T-helper 22 cell (primary cell): Measurements from ENCODE around the gene A1BG.
"Not testable (repeated sequence)": the region's sequence is repeated elsewhere in the genome, so short reads cannot be mapped to it uniquely, and the experiment has no call there.

Experiments used
- DNase-seq: peaks from one replicate; pipeline ENCODE4 v3.0.0-alpha.2; 2020; ENCODE audit warnings: low read depth

The A1BG gene

DNA sequence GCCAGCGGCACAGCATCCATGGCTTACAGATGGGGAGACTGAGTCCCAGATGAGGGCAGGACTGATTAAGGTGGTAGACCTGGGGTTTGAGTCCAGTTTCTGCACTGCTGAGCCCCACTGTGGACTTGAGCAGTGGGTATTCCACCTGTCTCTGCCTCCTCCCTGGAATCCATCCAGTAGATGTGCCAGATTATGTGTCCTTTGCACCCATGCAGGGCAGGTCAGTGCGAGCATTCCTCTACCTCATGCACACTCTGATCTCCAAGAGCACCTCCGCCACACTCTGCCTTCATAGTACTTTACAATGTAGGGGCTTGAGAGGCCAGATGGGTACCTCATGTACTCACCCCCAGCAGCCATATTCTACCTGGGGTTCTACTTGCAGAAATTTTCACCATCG lies 16.5 kb downstream of the A1BG start:
- DNase-seq: no peak

- DNase-seq: no peak
Observed at GRCh38 chr19:58336216-58336615, 17.1 kb downstream of the A1BG start.

DNA sequence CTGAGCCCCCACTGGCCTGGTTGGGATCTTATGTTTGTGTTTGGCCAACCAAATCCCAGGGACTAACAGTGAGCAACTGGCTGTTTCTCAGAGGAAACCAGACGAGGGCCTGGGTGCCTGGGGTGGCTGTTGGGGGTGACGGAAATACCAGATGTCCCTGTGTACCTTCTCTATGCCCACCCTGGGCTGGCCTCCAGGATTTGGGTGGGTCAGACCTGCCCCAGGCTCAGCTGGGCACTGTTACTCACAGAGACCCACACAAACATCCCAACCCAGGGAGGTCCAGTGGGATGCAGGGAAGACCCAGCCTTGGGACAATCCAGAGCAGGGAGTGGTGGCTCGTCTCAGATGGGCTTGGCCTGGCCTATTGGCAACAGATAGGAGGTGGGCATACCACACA lies 17.7 kb downstream of the A1BG start:
- no peak for DNase-seq

GRCh38 chr19:58334691-58335249 lies 18.5 kb downstream of the A1BG start:
- no peak for DNase-seq

DNA sequence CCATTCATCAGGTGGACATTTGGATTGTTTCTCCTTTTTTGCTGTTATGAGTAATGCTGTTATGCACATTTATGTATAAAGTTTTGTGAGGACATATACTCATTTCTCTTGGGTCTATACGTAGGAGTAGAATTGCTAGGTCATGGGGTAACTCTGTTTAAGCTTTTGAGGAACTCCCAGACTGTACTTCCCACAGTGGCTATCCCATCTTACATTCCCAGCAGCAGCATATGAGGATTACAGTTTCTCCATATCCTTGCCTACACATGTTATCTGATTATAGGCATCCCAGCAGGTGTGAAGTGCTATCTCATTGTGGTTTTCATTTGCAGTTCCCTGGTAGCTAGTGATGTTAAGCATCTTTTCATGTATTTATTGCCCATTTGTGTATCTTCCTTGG lies 20.6 kb downstream of the A1BG start:
- DNase-seq: no peak

DNA sequence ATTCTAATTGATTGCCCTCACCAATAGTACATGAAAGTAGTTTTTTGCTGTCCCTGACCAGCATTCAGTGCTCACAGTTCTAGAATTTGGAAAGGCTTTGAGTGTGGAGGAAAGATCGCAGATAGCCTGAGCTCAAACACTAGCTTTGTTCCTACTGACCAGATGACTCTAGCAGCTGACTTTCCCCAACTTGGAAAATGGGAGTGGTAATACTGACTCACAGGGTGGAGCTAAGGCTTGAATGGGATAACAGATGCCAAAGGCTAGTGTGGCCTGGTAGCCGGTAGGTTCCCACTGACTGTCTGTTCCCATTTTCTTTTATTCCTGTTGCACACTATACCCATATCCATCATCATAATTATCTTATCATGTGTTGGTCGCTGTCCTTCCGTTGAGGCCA lies 22.8 kb downstream of the A1BG start:
- no peak for DNase-seq

GRCh38 chr19:58328999-58329398 lies 24.3 kb downstream of the A1BG start:
- no peak for DNase-seq

GRCh38 chr19:58326914-58327726 lies 26.2 kb downstream of the A1BG start, which contains the start of gene ZSCAN22:
ZSCAN22 (plus strand) TSS chr19:58326994; CDS start chr19:58334803, 7,809 bp downstream.
- peak; percentile 81 for DNase-seq

DNA sequence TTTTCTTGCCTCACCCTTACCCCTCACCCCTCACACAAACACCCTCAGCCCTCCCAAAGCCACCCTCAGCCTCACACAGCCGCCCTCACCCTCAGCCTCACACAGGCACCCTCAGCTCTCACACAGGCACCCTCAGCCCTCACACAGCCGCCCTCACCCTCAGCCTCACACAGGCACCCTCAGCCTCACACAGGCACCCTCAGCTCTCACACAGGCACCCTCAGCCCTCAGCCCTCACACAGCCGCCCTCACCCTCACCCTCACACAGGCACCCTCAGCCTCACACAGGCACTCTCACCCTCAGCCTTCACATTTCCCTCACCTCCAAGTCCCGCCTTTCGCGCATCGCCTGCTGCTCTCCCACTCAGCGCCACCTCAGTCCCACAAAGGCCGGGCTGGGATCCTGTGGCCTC lies 26.8 kb downstream of the A1BG start:
- DNase-seq: no peak

DNA sequence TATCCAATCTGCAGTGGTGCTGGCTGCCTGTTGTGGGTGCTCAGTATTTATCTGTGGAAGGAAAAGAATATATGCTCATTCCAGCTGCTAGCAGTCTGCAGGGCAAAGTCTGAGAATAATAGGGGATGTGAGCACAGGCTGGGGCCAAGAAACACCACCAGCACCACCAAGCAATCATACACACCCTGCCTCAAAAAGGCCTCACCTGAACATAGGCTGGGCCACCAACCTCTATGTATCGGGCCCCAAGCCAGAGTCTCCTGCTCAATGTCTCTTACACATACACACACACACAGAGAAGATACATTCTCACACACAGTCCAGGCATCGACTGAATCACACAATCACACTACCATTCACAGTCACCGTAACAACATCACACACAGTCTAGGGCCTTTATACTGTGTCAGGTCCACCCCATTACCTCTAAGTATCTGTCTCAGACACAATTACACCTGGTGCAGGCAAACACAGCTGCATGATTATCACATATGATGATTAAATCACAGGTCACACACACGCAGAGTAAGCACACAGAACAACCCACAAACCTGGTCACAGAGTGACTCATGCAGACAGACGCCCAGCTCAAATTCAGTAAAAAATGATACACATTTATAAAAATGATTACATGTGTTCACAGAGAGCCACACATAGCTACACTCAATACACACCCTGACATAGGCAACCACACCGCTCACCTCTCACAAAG lies 27.8 kb downstream of the A1BG start:
- no peak for DNase-seq

DNA sequence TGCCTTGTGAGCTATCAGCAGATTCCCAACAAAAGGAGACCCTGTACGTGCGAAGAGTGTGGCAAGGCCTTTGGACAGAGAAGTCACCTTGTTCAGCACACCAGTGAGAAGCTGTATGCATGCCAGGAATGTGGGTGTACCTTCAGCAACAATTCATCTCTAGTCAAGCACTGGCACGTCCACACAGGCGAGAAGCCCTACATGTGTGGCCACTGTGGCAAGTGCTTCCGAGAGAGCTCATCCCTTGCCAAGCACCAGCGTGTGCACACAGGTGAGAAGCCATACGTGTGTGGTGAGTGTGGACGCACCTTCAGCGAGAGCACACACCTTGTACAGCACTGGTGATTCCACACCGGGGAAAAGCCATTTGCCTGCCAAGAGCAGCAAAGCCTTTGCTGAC lies 34.1 kb downstream of the A1BG start:
- no peak for DNase-seq

DNA sequence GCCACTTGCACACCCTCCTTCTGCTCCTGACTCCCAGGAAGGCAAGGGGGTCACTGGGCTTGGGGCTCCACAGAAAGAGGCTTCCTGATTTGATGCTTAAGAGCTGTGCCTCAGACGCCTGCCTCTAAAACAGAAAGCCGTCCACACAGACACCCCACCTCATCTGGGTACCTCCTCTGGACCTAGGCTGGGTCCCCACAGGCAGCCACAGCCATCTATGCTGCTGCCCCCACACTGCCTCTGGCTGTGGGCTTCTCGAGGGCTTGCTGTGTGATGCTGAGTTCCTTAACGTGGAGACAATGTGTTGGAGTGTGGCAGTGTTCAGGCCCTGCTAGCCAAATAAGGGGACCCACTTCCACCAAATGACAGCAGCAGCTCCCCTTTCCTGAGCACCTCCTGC lies 35.0 kb downstream of the A1BG start:
- no peak for DNase-seq

DNA sequence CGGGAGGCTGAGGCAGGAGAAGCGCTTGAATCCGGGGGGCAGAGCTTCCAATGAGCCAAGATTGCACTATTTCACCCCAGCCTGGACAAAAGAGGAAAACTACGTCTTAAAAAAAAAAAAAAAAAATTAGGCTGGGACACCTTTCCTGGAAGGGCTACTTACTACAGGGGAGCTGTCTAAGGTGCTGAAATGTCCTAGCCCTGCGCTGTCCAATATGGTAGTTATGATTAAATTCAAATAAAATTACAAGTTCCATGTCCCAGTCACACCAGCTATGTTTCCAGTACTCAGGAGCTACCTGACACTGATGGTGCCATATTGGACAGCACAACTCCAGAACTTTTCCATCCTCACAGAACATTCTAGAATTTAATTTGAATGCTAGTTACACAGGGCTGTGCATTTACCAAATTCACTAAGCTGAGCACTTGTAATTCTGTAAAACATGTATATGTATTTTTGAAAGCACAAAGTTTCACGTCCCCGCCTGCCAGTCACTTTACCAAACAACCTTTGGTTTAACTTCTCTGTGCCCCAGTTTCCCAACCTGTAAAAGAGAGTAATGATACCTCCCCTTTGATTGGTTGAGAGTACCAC lies 35.7 kb downstream of the A1BG start:
- no peak for DNase-seq

GRCh38 chr19:58315580-58315979 lies 37.7 kb downstream of the A1BG start:
- no peak for DNase-seq

- DNase-seq: no peak
Observed at GRCh38 chr19:58311345-58311865, 41.9 kb downstream of the A1BG start.

DNA sequence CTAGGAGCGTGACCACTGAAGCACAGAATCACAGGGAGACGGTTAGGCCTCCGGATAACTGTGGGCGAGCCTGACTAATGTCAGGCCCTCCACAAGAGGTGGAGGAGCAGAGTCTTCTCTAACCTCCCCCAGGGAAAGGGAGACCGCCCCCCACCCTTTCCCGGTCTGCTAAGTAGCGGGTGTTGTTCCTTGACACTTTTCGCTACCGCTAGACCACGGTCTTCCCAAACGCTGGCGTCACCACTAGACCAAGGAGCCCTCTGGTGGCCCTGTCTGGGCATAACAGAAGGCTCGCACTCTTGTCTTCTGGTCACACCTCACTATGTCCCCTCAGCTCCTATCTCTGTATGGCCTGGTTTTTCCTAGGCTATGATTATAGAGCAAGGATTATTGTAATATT lies 42.6 kb downstream of the A1BG start:
- not testable (repeated sequence) for DNase-seq

DNA sequence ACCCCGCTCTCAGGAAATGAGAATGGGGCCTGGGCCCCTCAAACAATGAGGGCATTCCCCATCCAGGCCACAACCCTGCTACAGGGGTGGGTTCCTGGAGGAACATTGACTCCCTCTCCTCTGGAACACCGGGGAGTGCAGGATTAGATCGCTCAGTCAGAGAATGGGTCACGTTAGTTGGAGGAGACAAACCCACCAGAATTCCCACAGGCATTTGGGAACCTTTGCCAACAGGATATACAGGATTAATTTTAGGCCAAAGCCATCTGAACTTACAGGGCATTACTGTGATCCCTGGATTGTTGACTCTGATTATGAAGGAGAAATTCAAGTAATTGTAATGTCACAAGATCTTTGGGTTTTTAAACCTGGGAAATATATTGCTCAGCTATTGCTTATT lies 45.6 kb downstream of the A1BG start:
- DNase-seq: no peak

DNA sequence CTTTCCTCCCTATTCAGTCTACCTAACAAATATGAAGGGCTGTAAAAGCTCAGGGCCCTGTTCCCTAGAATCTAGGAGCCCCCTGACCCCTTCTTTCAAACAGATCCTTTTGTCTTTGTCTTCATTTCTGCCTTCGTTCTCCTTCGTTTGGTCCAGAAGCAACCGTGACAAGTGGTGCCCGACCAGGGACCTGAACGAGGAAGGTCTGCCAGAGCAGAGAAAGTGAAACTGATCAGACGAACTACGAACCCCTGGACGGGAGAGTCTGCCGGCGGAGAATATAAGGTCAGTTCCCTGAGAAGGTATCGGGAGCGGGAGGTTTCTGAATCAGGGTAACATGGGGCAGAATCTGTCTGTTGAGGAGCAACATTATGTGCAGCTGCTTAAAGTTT lies 47.4 kb downstream of the A1BG start:
- no peak for DNase-seq

DNA sequence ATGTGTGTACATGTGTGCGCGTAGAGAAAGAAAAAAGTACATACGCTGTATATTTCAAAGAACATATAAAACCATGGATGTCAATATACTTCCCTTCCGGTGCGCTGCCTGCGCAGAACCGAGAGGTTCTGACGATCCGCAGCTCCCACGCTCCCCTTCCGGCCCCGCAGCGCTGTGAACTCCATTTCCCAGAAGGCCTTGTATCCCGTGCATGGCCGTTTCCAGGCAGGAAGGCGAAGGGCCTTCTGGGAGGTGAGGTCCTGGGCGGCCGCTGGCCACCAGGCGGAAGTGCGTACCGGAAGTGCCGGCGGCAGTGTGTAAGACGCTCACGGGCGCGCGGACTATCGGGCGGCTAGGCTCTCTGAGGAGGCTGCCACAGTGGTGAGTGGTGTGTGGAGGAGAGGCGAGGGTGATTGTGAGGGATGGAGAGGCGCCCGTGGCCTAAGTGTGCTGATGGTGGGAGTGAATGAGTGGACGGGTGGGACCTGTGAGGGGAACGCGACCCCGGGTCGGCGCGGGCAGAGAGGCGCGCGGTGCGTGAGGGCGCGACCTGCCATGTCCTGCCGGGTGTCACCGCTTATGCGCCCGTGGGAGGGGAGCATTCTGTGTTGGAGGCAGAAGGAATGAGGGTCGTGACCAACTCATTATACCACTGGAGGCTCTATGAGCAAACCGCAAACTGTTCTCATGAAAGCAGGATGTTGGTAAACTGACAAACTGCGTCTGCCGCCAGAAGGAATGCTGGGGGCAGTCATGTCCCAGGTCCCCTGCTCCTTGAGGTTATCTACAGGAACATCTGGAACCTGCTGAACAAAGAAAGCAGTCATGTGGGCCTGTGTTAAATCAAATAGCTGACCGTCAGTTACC lies 48.0 kb downstream of the A1BG start, which contains the start of gene ERVK3-1:
TSS of gene ERVK3-1 (plus strand) at position 313 of the 867 bp plus-strand sequence. CDS start 6,792 bp downstream, outside the sequence.
- peak; percentile 95 for DNase-seq

- DNase-seq: no peak
Observed at GRCh38 chr19:58304748-58305064, 48.6 kb downstream of the A1BG start.

DNA sequence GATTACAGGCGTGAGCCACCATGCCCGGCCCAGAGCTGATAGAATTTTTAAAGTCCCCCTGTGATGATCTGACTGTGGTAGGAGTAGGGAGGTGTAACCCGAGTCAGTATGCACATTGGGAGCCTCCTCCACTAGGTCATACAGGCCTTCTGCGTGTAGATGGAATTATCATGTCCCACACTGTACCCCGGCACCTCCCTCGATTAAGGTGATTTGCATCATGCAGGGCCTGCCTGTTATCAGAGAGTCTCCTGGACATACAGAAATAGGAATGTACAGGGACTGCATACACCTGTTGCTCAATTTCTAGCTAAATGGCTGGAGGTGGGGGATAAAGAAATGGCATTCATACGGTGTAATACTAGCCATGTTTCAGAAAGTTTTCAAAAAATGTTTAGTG lies 49.0 kb downstream of the A1BG start:
- DNase-seq: no peak

- no peak for DNase-seq
Observed at GRCh38 chr19:58300620-58301019, 52.7 kb downstream of the A1BG start.
